Natural killer cell treated with Interleukin-12 subunit alpha and Interleukin-12 subunit beta and Interleukin-15 and Interleukin-18, amount 100 ng/mL, for 72 hours (primary cell): ENCODE results near the gene ABCB9. TPM values are rescaled to one million over a fixed set of nuclear protein-coding genes. Genes with fewer than 3 reads are reported as not detected.

ENCODE experiments used
- ATAC-seq, 2 donors: fragments of 150-1000 bp; cut with Tn5 transposase in 1 of 2; sonication (Bioruptor Pico), chemical (Tn5 transposase) in 1 of 2; 2 replicates each; pipeline ENCODE4 v1.10.0; 2021
- DNase-seq: peaks from one replicate; pipeline ENCODE4 v3.0.0; 2022; ENCODE audit warnings: low spot score
- H3K27ac Mint-ChIP-seq, 2 donors: 1 replicate in 1 of 2; 2 replicates in 1 of 2; pipeline ENCODE4 v1.8.0; 2022; ENCODE audit warnings: mixed read lengths in 2 of 2, mild to moderate bottlenecking in 1 of 2, moderate library complexity in 1 of 2
- H3K27me3 Mint-ChIP-seq, 2 donors: 1 replicate in 1 of 2; 2 replicates in 1 of 2; pipeline ENCODE4 v1.8.0; 2022; ENCODE audit warnings: mixed read lengths in 2 of 2
- H3K36me3 Mint-ChIP-seq: one replicate; pipeline ENCODE4 v1.8.0; 2022; ENCODE audit warnings: mixed read lengths
- H3K4me1 Mint-ChIP-seq, 2 donors: 1 replicate in 1 of 2; 2 replicates in 1 of 2; pipeline ENCODE4 v1.8.0; 2022; ENCODE audit warnings: low read depth in 2 of 2, mixed read lengths in 2 of 2, mild to moderate bottlenecking in 1 of 2
- H3K4me3 Mint-ChIP-seq: one replicate; pipeline ENCODE4 v1.8.0; 2022; ENCODE audit warnings: mixed read lengths
- H3K9me3 Mint-ChIP-seq: 2 replicates; pipeline ENCODE4 v1.8.0; 2022; ENCODE audit warnings: mixed read lengths
- total RNA-seq, 2 donors: library from RNA; stranded (reverse); gene quantifications; one replicate each; pipeline ENCODE4 v1.2.3, GENCODE V29; 2022

Gene ABCB9
- total RNA-seq, 2 donors from 2014 or later = 4.5 to 6.3 TPM

DNA sequence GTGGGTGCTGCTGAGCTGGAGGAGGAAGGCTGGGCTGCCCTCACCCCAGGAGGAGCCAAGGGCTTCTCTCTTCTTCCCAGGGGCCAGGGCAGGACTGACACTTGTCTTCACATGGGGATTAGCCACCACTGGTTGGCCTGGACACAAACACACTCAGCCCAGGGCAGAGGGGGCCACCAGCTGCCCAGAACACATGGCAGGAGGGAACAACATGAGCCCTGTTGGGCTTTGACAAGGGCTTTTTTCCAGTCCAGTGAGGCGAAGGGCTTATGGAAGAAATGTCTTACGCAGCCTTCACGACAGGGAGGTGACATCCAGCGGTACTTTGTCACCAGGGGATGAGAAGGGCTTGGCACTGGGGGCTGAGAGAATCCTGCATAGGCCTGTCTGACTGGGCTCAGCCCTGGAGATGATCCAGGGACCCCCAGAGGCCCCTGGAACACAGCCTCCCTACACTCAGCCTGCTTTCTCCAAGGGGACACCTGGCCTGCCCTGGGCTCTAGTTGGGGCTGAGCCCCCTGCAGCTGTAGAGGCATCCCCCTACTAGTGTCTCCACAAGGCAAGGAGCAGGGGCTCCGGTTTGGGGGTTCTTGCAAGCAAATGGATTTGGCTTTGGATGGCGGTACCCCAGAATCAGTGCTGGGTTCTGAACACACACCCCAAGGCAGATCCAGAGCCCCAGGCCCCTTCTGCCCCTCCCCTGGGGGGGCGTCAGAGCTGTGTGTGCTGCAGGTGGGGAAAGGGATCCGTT is 33.1 kb upstream of the ABCB9 start:
- ATAC-seq = no peak
- H3K9me3 Mint-ChIP-seq = no peaks in the 10 kb centered on the region
- no peak overlapping the region for H3K4me3 Mint-ChIP-seq
- no peak for DNase-seq
- no peak overlapping the region for H3K27ac Mint-ChIP-seq
- H3K36me3 Mint-ChIP-seq = no peaks in the 10 kb centered on the region
- H3K4me1 Mint-ChIP-seq = peaks cover 0 to 1% of the 10 kb centered on the region in 2 donors
- H3K27me3 Mint-ChIP-seq = no peaks in the 10 kb centered on the region

DNA sequence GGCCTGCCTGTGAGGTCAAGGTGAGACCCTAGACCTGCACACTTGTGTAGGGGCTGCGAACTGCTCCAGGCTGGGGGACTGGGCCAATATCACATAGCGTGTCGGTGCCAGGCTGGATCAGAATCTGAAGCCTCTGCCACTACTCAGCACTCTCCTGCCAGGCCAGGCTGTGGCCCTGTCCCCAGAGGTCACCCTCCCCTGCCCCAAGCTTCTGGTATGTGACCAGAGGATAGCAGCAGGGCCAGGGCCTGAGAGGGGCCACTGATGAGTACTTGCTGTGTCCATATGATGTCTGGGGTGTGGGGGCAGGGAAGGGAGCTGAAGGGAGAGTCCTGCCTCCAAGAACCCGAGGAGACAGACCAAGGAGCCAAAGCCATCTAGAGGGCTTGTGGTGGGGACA is 32.1 kb upstream of the ABCB9 start:
- Mint-ChIP-seq H3K36me3 (no peaks in the 10 kb centered on the region), H3K27me3 (no peaks in the 10 kb centered on the region), H3K4me1 (no peaks in the 10 kb centered on the region), H3K27ac (no peak overlapping the region), H3K9me3 (no peaks in the 10 kb centered on the region), H3K4me3 (no peak overlapping the region)
- DNase-seq = no peak
- ATAC-seq = no peak

DNA sequence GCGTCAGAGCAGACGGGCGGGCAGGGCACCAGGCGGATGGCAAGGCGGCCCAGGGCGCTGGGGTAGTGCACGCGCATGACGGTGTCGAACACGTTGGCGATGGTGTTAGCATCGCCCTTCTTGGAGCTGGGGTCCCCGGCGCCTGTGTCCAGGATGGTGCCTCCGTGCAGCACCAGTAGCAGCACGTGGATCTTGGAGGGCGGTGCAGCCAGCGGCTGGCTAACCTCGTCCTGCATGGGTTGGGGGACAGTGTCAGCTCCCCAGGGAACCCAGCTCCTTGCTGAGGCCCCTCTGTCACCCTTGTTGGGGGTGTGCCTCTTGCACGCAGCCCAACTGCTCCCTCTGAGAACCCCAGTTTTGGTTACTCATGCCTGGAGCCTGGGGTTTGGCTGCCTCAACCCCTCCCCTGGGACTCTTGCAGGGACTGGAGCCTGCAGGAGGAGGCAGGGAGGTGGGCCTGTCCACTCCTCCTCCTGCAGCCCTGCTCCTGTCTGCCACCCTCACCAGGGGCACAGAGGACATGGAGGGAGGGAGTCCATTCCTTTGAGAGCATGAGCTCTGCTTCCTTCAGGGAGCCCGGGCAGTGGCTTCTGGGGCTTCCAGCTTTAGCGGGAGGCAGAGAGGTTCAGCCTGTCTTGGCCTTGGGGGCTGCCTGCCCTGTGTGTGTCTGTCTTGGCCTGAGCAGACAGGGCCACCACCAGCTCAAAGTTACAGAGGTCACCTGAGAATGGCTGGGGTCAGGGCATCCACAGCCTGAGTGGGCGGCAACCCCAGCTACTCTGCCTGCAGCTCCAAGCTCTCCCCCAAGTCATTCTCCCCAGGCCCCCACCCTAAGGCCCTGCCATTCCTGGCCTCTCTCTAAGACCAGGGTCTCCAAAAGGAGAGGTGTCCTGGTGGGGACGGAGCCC is 31.3 kb upstream of the ABCB9 start:
- no peaks in the 10 kb centered on the region for H3K36me3 Mint-ChIP-seq
- ATAC-seq (no peak), DNase-seq (no peak)
- H3K4me1 Mint-ChIP-seq = no peaks in the 10 kb centered on the region
- no peak overlapping the region for H3K4me3 Mint-ChIP-seq
- no peaks in the 10 kb centered on the region for H3K9me3 Mint-ChIP-seq
- no peaks in the 10 kb centered on the region for H3K27me3 Mint-ChIP-seq
- H3K27ac Mint-ChIP-seq = no peak overlapping the region

DNA sequence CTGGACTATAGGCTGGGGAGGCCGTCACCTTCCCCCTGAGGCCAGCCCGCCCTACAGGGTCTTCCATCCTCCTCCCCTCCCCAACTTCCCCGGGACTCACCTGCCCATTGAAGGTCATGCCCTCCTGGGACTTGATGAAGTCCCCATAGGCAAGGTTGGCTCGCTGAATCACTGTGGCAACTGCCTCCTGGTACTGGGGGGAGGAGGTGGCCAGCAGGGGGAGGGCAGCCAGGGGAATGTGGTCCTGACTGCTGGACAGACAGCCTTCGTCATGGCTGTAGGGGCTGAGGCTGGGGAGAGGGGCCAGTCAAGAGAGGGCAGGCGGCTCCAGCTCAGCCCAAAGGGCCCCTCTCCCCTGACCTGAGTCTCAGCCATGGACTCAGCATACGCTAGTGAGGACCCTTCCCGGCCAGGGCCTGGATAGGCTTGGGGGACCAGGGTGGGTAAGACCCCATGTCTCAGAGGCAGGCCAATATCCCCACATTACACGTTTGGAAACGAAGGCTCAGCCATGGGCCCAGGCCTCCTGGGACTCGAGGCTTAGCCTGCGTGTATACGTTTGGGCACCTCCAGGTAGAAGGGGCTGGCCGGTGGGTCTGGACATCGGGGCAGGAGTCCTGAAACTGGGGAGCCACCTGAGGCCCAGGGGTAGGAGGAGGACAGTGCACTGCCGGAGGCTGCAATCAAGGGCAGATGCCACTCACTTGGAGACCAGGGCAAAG is 30.5 kb upstream of the ABCB9 start:
- Mint-ChIP-seq H3K27ac (no peak overlapping the region), H3K27me3 (no peaks in the 10 kb centered on the region), H3K9me3 (no peaks in the 10 kb centered on the region), H3K4me3 (no peak overlapping the region), H3K4me1 (no peaks in the 10 kb centered on the region), H3K36me3 (no peaks in the 10 kb centered on the region)
- DNase-seq = no peak
- no peak for ATAC-seq

DNA sequence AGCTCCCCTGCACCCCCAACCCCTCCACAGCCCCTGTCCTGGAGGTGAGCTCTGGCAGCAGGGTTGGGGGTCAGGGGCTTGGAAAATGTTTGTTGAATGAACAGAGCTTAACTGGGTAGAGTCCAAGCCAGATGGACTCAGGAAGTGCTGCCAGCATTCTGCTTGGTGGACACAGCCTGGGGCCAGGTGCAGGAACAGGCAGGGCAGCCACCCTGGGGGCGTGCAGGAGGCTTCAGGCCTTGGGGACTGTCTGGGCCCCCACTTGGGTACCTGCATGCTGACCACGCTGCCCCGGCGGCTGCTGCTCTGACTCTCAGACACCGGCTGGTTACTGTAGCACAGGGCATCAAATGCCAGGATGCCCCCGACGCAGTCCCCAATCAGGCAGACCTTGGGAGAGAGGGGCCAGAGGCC is 29.9 kb upstream of the ABCB9 start:
- H3K9me3 Mint-ChIP-seq = no peaks in the 10 kb centered on the region
- no peaks in the 10 kb centered on the region for H3K4me1 Mint-ChIP-seq
- no peak overlapping the region for H3K27ac Mint-ChIP-seq
- no peaks in the 10 kb centered on the region for H3K36me3 Mint-ChIP-seq
- DNase-seq (no peak), ATAC-seq (no peak)
- no peak overlapping the region for H3K4me3 Mint-ChIP-seq
- no peaks in the 10 kb centered on the region for H3K27me3 Mint-ChIP-seq

DNA sequence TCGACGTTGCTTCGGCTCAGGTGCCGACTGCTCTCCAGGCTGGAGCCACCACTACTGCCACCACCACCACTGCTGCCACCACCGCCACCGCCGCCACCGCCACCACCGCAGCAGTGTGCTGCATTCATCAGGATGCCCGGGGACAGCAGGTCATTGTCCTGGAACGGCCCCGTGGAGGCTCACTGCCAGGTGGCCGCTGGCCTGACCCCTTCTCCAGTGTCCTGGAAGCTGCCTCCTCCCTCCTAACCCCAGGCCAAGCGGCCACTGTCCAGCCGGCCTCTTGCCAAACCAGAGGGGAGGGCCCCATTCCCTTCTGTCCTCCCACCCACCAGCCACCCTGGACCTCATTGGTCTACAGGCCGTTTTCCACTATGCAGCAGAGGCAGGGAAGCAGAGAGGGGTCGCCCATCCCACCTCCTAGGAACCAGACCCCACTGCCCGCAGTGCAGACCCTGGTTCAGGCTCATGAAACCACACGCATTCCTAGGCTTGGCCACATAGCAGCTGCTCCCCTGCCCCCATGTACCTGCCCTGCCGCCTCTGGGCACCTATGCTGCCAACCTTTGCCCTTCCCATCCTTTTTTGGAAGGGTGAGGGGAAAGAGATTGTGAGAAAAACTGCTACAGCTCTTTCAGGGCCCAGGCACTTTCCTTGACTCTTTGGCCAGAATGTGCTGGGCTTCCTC is 29.4 kb upstream of the ABCB9 start:
- Mint-ChIP-seq H3K27ac (no peak overlapping the region), H3K27me3 (no peaks in the 10 kb centered on the region), H3K4me3 (no peak overlapping the region), H3K9me3 (no peaks in the 10 kb centered on the region), H3K36me3 (no peaks in the 10 kb centered on the region), H3K4me1 (no peaks in the 10 kb centered on the region)
- DNase-seq (peak; percentile 49), ATAC-seq (no peak)

DNA sequence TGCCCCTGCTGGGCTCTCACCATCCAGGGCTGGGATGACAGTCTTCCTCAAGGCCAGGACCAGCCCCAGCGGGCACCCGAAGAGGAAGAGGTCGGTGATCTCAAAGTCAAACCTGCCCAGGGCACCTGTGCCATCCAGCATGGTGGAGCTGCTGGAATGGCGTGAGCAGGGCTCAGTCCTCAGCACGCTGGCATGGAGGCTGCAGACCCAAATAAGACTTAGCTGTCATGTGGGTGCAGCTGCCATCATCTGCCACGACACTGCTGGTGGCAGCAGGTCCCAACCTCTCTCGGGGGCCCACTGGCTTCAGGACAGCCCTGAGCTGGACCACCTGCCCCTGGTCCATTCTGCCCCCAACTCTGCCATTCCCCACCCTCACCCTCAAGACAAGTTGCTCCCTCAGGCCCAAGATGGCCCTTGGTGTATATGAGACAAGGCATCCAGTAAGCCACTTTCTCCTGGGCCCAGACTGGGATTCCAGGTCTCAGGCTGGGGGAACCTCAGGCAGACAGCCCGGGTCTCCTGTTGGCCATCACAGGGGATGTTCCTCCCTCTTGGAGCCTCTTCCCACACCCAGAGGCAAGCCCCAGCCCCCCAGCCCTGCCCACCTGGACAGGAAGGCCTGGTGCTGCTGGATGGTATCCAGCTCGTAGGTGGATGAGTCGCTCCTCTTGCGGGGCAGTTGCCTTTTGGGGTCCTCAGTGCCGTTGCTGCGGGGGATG is 28.7 kb upstream of the ABCB9 start:
- no peak for ATAC-seq
- H3K9me3 Mint-ChIP-seq = no peaks in the 10 kb centered on the region
- no peak overlapping the region for H3K27ac Mint-ChIP-seq
- no peaks in the 10 kb centered on the region for H3K4me1 Mint-ChIP-seq
- H3K36me3 Mint-ChIP-seq = no peaks in the 10 kb centered on the region
- H3K27me3 Mint-ChIP-seq = no peaks in the 10 kb centered on the region
- no peak overlapping the region for H3K4me3 Mint-ChIP-seq
- DNase-seq = no peak

DNA sequence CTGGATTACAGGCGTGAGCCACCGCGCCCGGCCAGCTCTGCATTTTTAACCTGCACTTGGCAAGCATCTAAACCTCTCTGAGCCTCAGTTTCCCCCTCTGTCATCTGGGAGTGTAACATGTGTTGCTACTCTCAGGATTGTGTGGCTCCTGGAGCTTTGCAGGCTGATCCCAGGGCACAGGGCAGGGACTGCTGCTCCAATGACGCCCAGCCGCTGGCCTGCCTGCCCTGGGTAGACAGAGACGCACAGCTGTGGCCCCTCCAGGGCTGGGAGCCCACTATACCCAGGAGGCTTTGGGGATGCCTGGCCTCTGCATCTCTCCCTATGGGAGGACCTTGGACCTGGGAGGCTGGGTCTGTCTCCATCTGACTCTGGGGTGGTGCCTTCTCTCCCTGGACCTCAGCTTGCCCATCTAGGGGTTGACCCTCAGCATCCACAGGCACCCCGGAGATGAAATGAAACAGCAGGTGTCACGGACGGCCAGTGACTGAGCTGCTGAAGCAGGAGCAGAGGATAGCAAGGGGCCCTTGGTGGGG is 27.9 kb upstream of the ABCB9 start:
- Mint-ChIP-seq H3K9me3 (no peaks in the 10 kb centered on the region), H3K27me3 (no peaks in the 10 kb centered on the region)
- no peak for DNase-seq

DNA sequence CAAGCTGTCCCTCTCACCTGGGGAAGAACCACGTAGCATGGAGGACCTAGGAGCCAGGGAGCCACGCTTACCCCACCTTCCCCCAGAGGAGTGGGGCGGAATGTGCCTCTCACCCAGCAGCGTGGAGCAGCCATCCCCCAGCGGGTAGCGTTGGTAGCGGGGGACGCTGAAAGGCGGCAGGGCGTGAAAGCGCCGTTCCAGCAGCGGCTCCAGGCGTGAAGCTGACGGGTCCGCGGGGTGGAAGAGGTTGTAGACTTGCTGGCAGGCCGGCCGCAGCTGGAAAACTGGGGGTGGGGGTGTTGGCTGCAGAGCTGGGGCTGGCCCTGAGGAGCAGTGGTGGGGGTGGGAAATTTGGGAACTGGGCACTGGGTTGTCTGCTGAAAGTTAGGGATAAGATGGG is 26.1 kb upstream of the ABCB9 start:
- H3K27ac Mint-ChIP-seq = no peak overlapping the region
- no peaks in the 10 kb centered on the region for H3K9me3 Mint-ChIP-seq
- DNase-seq (no peak), ATAC-seq (no peak)
- no peaks in the 10 kb centered on the region for H3K4me1 Mint-ChIP-seq
- no peaks in the 10 kb centered on the region for H3K27me3 Mint-ChIP-seq
- H3K4me3 Mint-ChIP-seq = no peak overlapping the region
- no peaks in the 10 kb centered on the region for H3K36me3 Mint-ChIP-seq

More for the DNA sequence above, 27.9 kb upstream of the ABCB9 start:
- no peak overlapping the region for H3K4me3 Mint-ChIP-seq
- no peaks in the 10 kb centered on the region for H3K36me3 Mint-ChIP-seq
- H3K27ac Mint-ChIP-seq = no peak overlapping the region
- ATAC-seq = no peak
- no peaks in the 10 kb centered on the region for H3K4me1 Mint-ChIP-seq

DNA sequence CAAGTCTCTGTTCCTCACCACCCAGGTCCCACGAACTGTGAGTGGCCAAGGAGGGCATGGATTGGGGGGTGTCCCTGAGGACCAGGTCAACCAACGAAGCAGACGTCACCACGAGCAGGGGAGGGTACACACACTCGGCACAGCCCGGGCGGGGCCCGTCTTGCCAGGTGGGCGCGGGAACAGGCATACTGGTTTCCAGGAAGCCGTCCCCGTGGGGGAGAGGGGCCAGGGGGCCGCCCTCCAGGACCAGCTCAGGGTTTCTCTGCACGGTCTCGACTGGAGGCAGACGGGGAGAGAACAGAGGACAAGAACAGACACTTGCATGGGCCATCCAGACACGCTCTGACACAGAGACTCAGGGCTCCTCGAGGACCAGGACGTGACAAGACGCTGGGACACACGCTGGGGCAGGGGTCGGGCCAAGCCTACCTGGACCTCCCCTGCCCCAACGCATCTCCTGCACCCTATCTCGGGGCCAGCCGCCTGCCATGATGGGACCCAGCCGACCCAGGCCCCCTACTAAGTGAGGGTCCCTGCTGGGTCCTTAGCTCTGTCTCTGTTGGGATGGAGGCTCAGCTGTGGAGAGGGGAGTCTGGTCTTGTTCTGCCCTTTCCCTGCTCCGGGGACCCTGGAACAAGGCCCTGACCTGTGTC is 25.5 kb upstream of the ABCB9 start:
- H3K4me3 Mint-ChIP-seq = no peak overlapping the region
- H3K9me3 Mint-ChIP-seq = no peaks in the 10 kb centered on the region
- no peaks in the 10 kb centered on the region for H3K4me1 Mint-ChIP-seq
- no peaks in the 10 kb centered on the region for H3K36me3 Mint-ChIP-seq
- peak; percentile 39 for DNase-seq
- no peak overlapping the region for H3K27ac Mint-ChIP-seq
- ATAC-seq = no peak
- no peaks in the 10 kb centered on the region for H3K27me3 Mint-ChIP-seq

DNA sequence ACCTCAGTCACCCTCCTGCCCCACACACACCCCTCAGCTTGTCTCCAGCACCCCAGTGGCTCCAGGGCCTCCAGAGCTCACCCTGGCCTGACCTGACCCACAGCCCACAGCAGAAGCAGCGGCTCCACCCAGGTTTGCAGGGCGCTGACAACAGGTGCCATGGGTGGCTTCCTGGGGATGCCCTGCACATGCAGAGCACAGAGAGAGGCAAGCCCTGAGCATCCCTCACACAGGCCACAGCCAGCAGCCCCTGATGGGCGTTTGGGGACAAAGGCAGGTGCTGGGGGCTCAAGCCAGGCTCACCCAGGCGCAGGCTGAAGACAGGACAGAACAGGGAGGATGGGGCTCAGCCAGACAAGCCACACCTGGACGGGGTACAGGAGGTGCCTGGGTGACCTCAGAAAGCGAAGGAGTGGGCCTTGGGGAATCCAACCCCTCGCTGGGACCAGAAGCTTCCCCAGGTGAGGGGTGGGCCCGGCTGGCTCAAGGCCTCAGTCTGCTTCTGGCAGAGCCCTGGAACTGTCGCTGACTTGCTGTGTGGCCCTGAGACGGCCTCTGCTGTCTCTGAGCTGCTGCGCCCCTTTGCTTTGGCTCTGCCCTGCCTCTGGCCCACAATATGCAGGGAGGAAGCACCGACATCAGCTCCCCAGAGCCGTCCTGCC is 24.8 kb upstream of the ABCB9 start:
- Mint-ChIP-seq H3K9me3 (no peaks in the 10 kb centered on the region), H3K4me1 (no peaks in the 10 kb centered on the region), H3K27me3 (no peaks in the 10 kb centered on the region), H3K36me3 (no peaks in the 10 kb centered on the region), H3K27ac (no peak overlapping the region), H3K4me3 (no peak overlapping the region)
- peak; percentile 57 for DNase-seq
- no peak for ATAC-seq

DNA sequence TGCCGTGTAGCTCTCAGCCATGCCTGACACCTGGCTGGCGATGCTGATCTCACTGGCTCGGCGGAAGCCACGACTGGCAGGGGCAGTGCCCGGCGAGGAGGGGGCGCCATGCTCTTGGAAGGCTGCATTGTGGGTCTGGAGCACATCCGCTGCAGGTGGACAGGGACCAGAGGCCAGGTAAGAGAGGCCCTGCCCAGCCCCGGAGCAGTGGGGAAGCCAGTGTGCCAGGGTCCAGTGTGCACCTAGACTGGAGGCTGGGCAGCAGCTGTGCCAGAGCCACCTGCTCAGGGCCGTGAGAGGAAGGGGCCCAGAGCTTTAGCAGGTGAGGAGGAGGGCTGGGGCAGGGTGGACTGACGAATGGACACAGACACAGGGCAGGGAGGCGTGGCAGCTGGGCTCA is 24.3 kb upstream of the ABCB9 start:
- DNase-seq (peak; percentile 22), ATAC-seq (no peak)
- H3K27ac Mint-ChIP-seq = no peak overlapping the region
- no peaks in the 10 kb centered on the region for H3K4me1 Mint-ChIP-seq
- no peaks in the 10 kb centered on the region for H3K27me3 Mint-ChIP-seq
- no peaks in the 10 kb centered on the region for H3K9me3 Mint-ChIP-seq
- no peaks in the 10 kb centered on the region for H3K36me3 Mint-ChIP-seq
- no peak overlapping the region for H3K4me3 Mint-ChIP-seq
